ENCODE measurements around the gene SP6.

SP6 gene

DNA sequence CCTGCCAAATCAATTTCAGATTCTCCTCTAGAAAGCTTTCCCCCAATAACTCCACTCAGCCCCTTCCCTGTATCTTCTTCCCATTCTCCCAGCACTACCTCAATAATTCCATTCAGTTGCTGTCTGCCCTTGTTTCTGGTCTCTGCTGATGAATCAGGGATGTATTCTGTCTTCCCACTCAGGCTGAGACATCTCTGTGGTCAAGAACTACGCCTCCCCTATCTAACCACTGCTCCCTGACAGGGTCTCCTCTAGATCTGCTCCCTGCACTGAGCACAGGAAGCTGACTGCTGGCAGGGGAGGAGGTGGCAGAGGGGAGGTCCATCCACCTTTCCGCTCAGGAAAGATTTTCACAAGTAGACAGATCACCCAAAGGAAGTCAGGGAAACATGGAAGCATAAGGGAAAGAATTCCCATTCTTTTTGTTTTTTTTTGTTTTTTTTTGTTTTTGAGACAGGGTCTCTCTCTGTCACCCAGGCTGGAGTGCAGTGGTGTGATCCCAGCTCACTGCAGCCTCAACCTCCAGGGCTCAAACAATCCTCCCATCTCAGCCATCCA lies 28.1 kb upstream of the SP6 start:
- no peak for DNase-seq

DNA sequence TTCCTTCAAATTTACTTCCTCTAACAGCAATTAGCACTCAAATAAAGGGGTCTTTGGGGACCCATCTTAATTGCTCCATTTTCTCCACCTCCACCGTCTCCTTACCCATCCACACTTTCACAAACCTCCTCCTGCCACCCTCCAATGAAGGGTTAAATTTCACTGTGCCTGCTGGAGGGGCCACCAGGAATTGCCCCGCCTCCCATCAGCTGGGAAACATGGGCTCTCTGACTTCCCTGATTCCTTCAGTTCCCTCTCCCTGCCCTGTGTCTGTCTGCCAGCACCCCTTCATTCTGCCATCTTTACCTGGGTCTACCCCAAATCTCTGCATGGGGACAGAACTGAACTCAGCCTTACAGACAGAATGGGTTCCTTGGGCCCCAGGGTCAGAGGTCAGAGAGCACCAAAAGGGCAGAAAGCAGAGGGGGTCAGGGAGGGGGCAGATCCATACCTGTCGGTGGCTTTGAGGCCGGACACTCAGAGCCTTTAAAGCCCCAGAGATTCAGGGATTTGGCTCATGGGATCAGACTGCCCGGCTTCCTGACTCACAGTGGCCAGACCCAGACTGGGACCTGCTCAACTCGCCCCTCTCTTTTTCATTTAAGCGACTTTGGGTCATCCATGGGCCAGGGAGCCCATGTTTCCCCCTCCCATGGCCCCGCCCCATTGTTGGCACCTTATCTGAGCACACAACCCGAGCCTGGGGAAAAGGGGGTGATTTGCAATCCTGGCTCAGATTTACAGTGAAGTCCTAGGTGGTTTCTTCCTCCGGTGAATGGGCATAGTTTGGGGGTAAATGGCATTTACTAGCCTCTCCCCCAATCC lies 27.5 kb upstream of the SP6 start:
- no peak for DNase-seq

DNA sequence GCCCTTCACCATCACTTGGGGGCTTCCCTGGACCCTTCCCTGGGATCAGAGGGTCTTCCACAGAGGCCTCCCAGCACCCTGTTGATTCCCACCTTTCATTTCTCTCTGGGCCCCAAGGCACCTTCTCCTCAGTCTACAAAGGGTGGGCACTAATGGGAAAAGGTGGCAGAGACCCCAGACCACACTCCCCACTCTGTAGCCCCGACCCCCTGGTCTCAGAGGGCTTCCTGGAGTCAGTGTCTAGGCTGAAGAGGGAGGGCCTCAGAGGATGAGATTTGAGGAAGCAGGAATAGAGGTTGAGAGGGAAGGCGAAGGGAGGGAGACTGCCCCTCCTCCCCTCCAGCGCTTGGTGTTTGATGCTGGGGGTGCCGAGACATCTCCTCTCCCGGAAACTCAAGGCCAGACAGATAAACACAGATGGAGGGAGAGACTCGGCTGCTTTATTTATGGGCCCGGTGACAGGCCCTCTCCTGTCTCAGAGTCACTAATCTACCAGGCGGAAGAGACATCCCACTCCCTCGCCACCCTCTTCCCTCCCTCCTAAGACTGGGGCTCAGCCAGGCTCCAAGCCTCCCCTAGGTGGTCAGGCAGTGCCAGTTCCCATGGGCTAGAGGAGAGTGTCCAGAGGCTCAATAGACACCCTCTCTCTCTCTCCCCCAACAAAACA lies 26.5 kb upstream of the SP6 start:
- DNase-seq = no peak

GRCh38 chr17:47875011-47875985 lies 24.3 kb upstream of the SP6 start:
- DNase-seq = no peak

DNA sequence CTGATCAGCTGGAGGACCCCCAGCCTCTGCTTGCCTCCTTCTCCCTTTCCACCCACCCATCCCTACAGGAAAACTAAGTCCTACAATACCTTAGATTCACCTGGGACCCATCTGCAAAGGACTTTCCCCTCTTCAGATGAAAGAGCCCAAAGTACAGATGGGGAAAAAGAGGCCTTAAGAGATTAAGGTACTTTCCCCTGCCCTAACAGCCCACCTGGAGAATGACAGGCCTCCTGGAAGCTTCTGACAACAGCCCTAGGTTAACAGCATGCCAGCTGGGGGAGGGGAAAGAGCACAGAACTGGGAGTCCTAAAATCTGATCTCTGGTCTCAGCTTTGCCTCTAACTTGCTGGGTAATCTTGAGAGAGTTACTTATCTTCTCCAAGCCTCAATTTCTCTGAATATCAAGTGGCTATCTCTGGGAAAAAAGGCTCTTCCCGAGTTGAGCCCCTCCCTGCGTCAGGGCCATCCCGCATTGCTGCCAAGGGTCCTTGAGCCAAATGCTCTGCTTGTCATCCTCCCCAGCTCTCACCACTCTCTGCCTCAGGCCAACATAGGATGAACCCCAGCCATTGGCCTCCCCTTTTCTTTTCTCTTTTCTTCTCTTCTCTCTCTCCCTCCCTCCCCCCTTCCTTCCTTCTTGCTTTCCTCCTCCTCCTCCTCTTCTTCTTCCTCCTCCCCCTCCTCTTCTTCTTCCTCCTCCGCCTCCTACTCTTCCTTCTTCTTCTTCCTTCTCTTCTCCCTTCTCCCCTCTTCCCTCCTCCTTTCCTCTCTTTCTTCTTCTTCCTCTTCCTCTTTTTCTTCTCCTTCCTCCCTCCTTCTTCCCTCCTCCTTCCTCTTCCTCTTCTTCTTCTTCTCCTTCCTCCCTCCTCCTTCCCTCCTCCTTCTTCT lies 22.5 kb upstream of the SP6 start:
- DNase-seq = no peak

DNA sequence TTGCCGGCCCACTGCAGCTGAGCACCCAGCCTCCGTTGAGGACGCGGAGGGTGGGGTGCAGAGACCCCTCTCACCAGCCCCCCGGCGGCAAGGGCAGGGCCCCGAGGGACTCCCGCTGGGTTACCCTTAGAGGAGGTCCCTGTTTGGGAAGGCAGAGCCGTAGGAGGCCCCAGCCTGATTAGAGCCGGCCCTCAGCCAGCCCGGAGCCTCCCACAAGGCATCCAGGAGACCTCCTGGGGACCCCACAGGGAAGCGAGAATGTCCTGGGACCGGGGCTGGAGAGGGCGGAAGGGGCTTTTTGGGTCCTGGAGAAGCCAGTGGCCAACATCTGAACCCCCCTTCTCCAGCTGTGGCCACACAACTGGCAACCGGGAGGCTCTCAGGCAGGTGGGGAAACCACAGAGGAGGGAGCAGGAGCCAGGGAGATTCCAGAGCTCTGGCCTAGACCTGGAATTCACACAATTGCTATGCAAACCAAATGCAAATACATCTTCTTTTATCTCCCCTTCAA lies 21.7 kb upstream of the SP6 start:
- no peak for DNase-seq

- no peak for DNase-seq
Measured at GRCh38 chr17:47872019-47872650, 21.2 kb upstream of the SP6 start.

DNA sequence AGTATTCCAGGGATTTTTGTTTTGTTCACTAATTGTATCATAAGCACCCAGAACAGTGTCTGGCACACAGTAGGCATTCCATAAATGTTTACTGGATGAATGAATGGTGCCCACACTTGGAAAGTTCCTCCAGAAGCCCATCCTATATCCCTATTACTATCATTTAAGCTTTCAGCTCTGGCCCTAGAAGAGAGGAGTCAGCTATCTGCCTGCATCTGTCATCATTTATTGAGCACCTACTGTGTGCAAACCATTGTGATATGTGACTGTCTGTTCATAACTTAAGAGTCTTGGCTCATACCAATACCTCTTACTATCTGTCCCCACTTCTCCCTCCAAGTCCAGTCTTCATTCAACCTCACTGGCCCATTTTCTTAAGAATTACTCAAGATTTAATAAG lies 20.1 kb upstream of the SP6 start:
- no peak for DNase-seq

DNA sequence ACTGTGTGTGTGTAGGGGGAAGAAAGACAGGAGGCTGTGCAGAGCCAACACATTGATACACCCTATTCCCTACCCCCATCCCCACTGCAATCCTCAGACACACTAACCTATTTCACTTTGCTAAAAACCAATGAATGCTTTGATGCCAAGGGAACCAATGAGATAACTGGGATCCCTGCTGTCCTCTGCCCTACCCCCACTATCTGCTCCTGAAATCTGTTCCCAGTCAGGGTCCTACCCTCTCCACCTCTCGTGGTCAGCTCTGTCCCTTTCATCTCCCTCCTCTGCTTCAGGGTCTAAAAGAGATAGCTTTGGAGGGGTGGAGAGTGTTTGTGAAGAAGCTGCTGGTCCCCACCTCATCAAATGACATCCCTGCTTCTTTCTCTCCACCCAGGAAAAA lies 19.1 kb upstream of the SP6 start:
- DNase-seq = no peak

GRCh38 chr17:47869114-47869513 lies 18.2 kb upstream of the SP6 start:
- DNase-seq = no peak

DNA sequence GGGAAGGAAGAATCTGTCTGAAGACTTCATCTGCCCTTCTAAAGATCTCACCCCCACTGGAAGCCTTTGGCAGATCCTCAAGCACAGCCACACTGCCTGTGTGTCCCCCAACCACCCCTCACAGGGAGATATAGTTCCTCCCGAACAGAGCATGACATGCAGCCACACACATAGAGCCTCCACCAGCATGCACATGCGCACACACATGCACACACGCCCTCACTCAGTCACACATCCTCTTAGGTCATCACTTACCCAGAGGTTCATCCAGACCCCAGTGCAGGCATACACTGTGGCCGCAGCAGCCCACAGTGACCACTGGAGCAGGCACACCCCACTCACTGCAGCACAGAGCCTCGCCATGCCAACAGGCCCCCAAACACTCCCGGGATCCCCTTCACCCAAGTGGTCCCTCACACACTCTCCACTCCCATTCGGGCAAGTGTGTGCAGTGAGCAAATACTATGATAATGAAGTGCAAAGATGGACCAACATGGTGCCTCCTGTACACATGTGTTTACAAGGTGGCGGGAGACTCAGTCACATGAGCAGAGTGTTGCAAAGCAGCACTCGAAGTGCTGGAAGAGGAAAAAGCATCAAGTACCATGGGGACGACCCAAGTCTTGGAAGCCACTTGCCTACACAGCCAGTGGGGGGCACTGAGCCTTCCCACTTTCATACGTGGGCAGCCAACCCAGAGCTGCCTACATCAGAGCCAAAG lies 17.0 kb upstream of the SP6 start:
- no peak for DNase-seq

- no peak for DNase-seq
Measured at GRCh38 chr17:47866941-47867340, 16.0 kb upstream of the SP6 start.

DNA sequence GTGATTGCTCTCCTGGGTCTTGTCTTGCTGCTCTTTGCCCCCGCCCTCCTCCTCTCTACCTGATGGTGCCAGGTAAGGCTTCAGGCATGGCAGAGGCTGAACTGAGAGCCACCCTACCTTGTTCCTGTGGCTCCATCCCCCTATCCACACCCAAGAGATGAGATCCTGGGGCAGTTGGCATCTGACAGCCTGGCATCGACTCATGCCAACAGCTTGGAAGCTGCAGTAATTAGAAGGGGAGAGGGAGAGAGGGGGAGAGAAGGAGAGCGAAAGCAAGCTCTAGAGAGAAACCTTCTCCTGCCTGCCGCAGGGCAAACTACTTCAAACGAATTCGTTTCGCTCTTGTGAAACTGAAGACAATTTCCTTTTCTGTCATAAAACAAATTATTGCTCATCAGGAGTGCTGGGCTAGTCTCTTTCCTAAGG lies 13.8 kb upstream of the SP6 start:
- no peak for DNase-seq

- DNase-seq = no peak
Measured at GRCh38 chr17:47862621-47863440, 11.9 kb upstream of the SP6 start.

DNA sequence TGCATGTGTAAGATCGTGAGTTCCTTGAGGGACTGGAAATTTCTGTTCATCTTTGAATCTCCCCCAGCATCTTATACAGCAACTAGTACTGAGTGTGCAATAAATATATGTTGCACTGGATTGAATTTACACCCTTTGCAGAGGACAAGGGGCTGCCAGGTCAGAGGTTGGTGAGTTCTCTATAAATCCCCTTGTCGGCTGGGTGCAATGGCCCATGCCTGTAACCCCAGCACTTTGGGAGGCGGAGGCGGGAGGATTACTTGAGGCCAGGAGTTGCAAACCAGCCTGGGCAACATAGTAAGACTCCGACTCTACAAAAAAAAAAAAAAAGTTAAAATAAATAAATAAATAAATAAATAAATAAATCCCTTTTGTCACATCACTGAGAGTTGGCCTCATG lies 9.4 kb upstream of the SP6 start:
- no peak for DNase-seq

DNA sequence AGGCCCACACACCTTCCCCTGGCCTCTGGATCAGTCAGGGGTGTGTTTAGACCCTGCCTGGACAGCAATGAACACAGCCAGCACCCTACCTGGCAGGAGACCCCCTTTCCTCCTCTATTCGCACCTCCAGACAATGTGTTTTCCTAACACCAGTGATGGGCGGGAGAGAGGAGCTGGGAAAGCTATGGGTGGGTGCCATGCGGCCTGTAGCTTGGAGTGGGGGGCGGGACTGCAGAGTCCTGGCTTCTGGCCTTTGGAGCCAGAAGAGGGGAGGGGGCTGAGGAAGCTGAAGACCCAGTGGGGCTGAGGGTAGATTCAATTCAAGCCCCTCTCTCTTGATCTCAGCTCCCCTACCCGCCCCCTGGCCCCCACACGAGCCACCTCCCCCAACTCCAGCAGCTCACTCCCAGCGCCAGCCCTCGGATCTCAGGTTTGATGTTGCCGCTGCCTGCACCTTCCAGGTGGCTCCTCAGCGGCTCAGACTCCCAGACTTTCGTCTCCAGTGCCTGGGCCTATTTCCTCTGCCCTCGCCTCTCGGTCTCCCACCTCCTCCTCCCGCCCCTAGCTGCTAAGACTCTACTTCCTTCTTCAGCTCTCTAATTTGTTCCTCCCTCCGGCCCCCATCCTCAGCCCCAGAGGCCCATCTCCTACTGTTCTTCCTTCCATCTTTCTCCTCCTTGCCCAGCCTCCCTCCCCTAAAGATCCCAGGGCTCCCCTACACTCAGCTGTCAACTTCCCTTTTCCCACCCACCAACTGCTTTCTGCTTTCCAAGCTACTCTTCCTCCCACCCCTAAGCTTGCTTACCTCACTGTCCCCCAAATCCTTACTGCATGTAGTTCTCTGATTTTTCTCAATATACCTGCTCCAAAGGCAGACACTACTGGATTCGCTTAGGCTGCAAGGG lies 6.8 kb upstream of the SP6 start:
- no peak for DNase-seq

GRCh38 chr17:47856830-47857229 lies 5.9 kb upstream of the SP6 start:
- DNase-seq = no peak

- no peak for DNase-seq
Measured at GRCh38 chr17:47855737-47856136, 4.8 kb upstream of the SP6 start.

All from activated gamma-delta T cell (primary cell).